Measurements from ENCODE around the gene CDC14A.

The CDC14A gene

DNA sequence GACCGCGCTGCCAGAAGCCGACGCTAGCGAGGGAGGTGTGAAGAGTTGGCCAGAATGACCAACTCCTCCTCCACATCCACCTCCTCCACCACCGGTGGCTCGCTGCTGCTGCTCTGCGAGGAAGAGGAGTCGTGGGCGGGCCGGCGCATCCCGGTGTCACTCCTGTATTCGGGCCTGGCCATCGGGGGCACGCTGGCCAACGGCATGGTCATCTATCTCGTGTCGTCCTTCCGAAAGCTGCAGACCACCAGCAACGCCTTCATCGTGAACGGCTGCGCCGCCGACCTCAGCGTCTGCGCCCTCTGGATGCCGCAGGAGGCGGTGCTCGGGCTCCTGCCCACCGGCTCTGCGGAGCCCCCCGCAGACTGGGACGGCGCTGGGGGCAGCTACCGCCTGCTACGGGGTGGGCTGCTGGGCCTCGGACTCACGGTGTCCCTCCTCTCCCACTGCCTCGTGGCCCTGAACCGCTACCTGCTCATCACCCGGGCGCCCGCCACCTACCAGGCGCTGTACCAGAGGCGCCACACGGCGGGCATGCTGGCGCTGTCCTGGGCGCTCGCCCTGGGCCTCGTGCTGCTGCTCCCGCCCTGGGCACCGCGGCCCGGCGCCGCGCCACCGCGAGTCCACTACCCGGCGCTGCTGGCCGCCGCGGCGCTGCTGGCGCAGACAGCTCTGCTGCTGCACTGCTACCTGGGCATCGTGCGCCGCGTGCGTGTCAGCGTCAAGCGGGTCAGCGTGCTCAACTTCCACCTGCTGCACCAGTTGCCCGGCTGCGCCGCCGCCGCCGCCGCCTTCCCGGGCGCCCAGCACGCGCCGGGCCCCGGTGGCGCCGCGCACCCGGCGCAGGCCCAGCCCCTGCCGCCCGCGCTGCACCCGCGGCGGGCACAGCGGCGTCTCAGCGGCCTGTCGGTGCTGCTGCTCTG is 186.9 kb downstream of the CDC14A start:
- peak; percentile 8 for DNase-seq (ENCODE audit: low read depth)

DNA sequence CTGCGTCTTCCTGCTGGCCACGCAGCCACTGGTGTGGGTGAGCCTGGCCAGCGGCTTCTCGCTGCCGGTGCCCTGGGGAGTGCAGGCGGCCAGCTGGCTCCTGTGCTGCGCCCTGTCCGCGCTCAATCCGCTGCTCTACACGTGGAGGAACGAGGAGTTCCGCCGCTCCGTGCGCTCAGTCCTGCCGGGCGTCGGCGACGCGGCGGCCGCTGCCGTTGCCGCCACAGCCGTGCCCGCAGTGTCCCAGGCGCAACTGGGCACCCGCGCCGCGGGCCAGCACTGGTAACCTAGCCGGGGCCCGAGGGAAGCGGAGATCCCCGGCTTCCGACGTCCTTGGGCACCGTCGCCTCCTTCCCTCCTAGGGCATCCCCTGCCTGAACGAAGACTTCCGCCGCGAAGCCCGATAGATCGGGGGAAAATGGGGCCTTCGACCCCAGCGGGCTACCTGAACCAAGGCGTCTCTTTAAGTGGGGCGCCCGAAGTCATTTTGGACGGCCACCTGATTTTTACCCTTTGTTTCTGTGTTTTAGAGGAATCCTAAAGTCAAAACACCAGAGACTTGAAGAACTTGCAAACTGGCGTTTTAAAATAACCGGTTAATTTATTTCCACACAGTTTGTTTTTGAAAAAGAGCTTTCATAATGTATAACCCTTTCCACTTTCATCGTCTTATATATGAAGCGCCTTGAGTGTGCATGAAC is 187.7 kb downstream of the CDC14A start:
- peak; percentile 25 for DNase-seq (ENCODE audit: low read depth)

DNA sequence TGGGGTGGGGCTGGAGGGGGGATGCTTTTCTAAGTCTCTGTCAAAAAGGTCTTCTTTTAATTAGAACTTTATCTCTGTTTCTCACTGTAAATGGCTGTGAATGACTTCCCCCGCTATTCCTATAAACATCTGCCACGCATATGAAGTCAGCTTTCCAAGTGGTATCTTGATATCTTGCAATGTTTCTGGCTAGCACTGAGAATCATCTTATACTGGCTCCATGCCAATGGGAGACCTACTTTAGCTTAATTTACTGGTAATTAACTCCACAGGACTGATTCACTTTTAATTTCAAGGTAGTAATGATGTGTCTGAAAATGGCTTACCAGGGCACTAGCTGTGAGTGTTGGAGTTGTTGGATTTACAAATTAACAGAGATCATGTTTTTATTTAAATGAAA is 190.0 kb downstream of the CDC14A start:
- no peak for DNase-seq (ENCODE audit: low read depth)

DNA sequence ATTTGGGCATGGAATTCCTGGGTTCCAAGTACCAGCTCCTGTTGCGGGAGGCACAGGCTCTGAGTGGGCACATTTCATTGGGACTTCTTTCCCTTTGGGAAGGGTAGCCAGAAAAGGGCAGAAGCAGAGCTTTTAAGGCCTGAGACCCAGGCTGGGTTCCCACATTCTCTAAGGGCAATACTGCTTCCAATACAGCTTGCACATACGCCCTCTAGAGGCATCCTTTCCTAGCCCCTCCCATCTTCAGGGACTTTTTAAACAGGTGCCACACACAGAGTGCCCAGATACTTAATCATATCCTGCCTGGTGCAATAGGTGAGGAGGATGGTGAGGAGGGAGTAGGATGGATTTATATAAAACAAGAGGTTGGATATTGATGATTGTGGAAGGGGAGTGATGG is 191.3 kb downstream of the CDC14A start:
- no peak for DNase-seq (ENCODE audit: low read depth)

DNA sequence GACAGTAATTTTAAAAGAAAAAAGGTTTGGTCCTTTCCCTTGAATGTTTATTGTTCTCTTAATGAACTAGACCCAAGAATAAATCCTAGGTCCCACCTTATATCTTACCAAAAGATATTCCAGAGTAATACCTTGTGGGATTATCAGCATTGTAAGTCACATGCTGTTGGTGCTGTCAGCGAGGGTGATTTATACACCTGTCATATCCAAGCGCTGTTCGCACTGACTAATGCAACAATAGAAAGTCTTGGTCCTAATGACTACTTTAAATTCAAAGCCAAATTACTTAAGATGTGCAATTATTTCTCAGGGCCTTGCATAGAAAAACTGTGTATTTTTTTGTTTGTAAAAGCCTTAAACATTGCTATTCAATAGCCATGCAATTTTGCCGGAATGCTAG is 192.5 kb downstream of the CDC14A start:
- DNase-seq (ENCODE audit: low read depth): no peak

DNA sequence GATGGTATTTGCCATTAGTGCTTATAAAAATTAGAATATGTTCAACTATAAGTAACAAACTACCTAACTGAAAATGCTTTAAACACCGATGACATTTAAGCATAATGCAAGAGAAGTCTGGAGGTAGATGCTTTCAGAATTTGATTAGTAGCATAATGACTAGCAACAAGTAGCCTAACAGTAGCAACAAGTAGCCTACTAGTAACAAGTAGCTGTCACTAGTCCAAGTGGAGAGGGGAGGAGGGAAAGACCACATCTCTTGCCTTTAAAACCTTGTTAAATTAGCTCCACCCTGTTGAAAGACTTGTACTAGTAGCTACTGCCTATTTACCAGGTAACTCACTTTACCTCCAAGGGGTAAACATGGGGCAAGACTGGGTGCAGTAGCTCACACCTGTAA is 193.5 kb downstream of the CDC14A start:
- no peak for DNase-seq (ENCODE audit: low read depth)

DNA sequence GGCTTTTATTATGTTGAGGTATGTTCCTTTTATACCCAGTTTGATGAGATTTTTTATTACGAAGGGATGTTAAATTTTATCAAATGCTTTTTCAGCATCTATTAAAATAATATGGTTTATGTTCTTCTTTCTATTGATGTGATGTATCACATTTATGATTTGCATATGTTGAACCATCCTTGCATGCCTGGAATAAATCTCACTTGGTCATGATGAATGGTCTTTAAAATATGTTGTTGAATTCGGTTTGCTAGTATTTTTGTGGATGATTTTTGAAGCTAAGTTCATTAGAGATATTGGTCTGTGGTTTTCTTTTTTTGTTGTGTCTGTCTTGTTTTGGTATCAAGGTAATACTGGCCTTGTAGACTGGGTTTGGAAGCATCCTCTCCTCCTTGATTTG is 199.7 kb downstream of the CDC14A start:
- DNase-seq (ENCODE audit: low read depth): no peak

- no peak for DNase-seq (ENCODE audit: low read depth)
These were observed 200.6 kb downstream of the CDC14A start for GRCh38 chr1:100552922-100553321.

- no peak for DNase-seq (ENCODE audit: low read depth)
These were observed 203.9 kb downstream of the CDC14A start for GRCh38 chr1:100556181-100556580.

- DNase-seq (ENCODE audit: low read depth): no peak
These were observed 204.8 kb downstream of the CDC14A start for GRCh38 chr1:100556925-100557605.

DNA sequence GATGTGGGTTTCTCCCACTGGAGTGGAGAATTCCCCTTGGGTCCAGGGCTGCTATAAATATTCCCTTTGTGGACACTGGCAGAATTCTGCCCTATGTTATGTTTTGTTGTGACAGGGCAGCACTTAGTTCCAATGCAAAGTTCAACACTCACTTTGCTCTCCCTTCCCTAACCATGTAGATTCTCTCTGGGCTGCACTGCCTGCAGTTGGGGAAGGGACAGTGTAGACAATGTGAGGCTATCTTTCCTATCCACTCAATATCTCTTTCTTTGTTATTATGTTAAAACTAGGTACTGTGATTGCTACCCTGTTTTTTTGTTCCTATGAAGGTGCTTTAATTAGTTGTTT is 205.3 kb downstream of the CDC14A start:
- DNase-seq (ENCODE audit: low read depth): no peak

GRCh38 chr1:100565533-100565932 is 213.2 kb downstream of the CDC14A start:
- DNase-seq (ENCODE audit: low read depth): no peak

GRCh38 chr1:100565937-100566699 is 213.8 kb downstream of the CDC14A start:
- no peak for DNase-seq (ENCODE audit: low read depth)

DNA sequence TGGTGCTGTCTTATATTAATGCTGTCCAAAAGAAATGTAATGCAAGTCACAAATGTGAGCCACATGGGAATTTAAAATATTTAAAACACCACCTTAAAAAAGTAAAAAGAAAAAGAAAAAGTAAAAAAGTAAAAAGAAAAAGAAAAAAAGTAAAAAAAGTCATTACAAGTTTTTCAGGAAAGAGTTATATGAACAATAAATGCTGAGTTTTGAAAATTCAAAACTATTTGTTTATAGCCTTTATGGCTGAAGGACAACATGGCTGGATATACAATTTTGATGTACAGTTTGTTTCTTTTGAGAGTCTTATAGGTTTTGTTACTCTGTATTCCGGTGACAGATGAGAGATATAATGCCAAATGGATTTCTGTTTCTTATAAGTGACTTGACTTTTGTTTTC is 214.8 kb downstream of the CDC14A start:
- no peak for DNase-seq (ENCODE audit: low read depth)

All from EH (cell line).